COR-L47 (cell line): ENCODE results near the gene SPG11.
"Not testable (repeated sequence)": the region's sequence is repeated elsewhere in the genome, so short reads cannot be mapped to it uniquely, and the experiment has no call there.

Experiments used
- DNase-seq: peaks from one replicate; lab custom pipeline; 2025; lab: John Stamatoyannopoulos, UW

Gene SPG11

GRCh38 chr15:44554934-44555723, 108.3 kb downstream of the SPG11 start:
- DNase-seq = no peak

GRCh38 chr15:44550734-44551133, 112.7 kb downstream of the SPG11 start:
- DNase-seq = no peak

- DNase-seq = no peak
These were observed 113.2 kb downstream of the SPG11 start for GRCh38 chr15:44550256-44550655.

- DNase-seq = not testable (repeated sequence)
These were observed 114.3 kb downstream of the SPG11 start for GRCh38 chr15:44549152-44549551.

- no peak for DNase-seq
These were observed 117.3 kb downstream of the SPG11 start for GRCh38 chr15:44545913-44546802.

GRCh38 chr15:44544745-44545144, 118.7 kb downstream of the SPG11 start:
- not testable (repeated sequence) for DNase-seq

- DNase-seq = no peak
These were observed 120.9 kb downstream of the SPG11 start for GRCh38 chr15:44542596-44542995.

GRCh38 chr15:44541282-44541958, 122.0 kb downstream of the SPG11 start:
- no peak for DNase-seq

GRCh38 chr15:44537735-44538240, 125.7 kb downstream of the SPG11 start:
- DNase-seq = no peak

- peak; percentile 95 for DNase-seq
These were observed 126.3 kb downstream of the SPG11 start, which contains the start of gene EIF3J for GRCh38 chr15:44536962-44537734. Gene EIF3J (plus strand): TSS chr15:44537147. CDS start chr15:44537195, 48 bp downstream.

GRCh38 chr15:44536302-44536961, 127.0 kb downstream of the SPG11 start:
- DNase-seq = peak; percentile 95

- peak; percentile 31 for DNase-seq
These were observed 127.8 kb downstream of the SPG11 start for GRCh38 chr15:44535523-44536301.

GRCh38 chr15:44535092-44535491, 128.4 kb downstream of the SPG11 start:
- DNase-seq = no peak

- no peak for DNase-seq
These were observed 130.8 kb downstream of the SPG11 start for GRCh38 chr15:44532689-44533088.

GRCh38 chr15:44532275-44532674, 131.2 kb downstream of the SPG11 start:
- not testable (repeated sequence) for DNase-seq

- no peak for DNase-seq
These were observed 132.8 kb downstream of the SPG11 start for GRCh38 chr15:44530653-44531052.

- no peak for DNase-seq
These were observed 133.4 kb downstream of the SPG11 start for GRCh38 chr15:44529864-44530604.

- DNase-seq = no peak
These were observed 136.2 kb downstream of the SPG11 start for GRCh38 chr15:44527241-44527640.

GRCh38 chr15:44525018-44525417, 138.4 kb downstream of the SPG11 start:
- no peak for DNase-seq
